SK-N-SH (cell line): ENCODE measurements around the gene LEMD1.

Experiments used
- NFIC ChIP-seq: IDR thresholded peaks from 2 replicates; pipeline ENCODE4 v1.4.0; 2012; ENCODE audit warnings: borderline replicate concordance
- NRF1 ChIP-seq: IDR thresholded peaks from 2 replicates; pipeline ENCODE4 v1.6.1; 2012; ENCODE audit warnings: low read depth, mild to moderate bottlenecking, low read length
- YY1 ChIP-seq: IDR thresholded peaks from 2 replicates; pipeline ENCODE4 v1.4.0; 2012; ENCODE audit warnings: low read depth, mild to moderate bottlenecking
- TF ChIP-seq, protein P1 (sequence below): fragments of 200-600 bp; sonication (generic); IDR thresholded peaks from 2 replicates; pipeline ENCODE4 v1.6.1; 2017; ENCODE audit warnings: antibody characterized with exemption, mild to moderate bottlenecking, moderate library complexity

GRCh38 chr1:205371871-205372660 lies 49.8 kb downstream of the LEMD1 start:
- TF ChIP-seq YY1: no peak
- TF ChIP-seq, protein P1, sequence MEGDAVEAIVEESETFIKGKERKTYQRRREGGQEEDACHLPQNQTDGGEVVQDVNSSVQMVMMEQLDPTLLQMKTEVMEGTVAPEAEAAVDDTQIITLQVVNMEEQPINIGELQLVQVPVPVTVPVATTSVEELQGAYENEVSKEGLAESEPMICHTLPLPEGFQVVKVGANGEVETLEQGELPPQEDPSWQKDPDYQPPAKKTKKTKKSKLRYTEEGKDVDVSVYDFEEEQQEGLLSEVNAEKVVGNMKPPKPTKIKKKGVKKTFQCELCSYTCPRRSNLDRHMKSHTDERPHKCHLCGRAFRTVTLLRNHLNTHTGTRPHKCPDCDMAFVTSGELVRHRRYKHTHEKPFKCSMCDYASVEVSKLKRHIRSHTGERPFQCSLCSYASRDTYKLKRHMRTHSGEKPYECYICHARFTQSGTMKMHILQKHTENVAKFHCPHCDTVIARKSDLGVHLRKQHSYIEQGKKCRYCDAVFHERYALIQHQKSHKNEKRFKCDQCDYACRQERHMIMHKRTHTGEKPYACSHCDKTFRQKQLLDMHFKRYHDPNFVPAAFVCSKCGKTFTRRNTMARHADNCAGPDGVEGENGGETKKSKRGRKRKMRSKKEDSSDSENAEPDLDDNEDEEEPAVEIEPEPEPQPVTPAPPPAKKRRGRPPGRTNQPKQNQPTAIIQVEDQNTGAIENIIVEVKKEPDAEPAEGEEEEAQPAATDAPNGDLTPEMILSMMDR: no peak
- no peak for TF ChIP-seq NRF1
- 0 out of 2 replicates have a peak, but pooled peaks have one; percentile 17 for TF ChIP-seq NFIC
